Esophagus squamous epithelium (tissue), 4 donors: ENCODE data around the gene SAA4.

Source experiments
- CTCF ChIP-seq, 6 experiments: fragments of 450-650 bp in 4 of 6; fragments of 200-600 bp in 2 of 6; sonication (generic) in 2 of 6; IDR thresholded peaks; one replicate each; pipeline ENCODE4 v1.5.1; 2016 to 2019; ENCODE audit warnings: antibody characterized with exemption in 6 of 6, mild to moderate bottlenecking in 4 of 6, moderate library complexity in 4 of 6
- POLR2A ChIP-seq, 4 donors: fragments of 450-650 bp; IDR thresholded peaks; one replicate each; pipeline ENCODE4 v1.6.1; 2017; ENCODE audit warnings: antibody characterized with exemption in 4 of 4, mild to moderate bottlenecking in 4 of 4, moderate library complexity in 3 of 4

GRCh38 chr11:18253778-18254338, 17.3 kb upstream of the SAA4 start:
- no peak for TF ChIP-seq POLR2A (IDR thresholded peaks at IDR 0.05)
- TF ChIP-seq CTCF (IDR thresholded peaks at IDR 0.05): no peak
